Measurements from ENCODE around the gene ELMO1.

Gene ELMO1

GRCh38 chr7:37290731-37291130, 157.9 kb downstream of the ELMO1 start:
- DNase-seq, result no peak

GRCh38 chr7:37289781-37290180, 158.9 kb downstream of the ELMO1 start:
- DNase-seq, result no peak

- no peak for DNase-seq
Measured at GRCh38 chr7:37289367-37289766, 159.3 kb downstream of the ELMO1 start.

- no peak for DNase-seq
Measured at GRCh38 chr7:37287131-37287855, 161.4 kb downstream of the ELMO1 start.

- DNase-seq, result no peak
Measured at GRCh38 chr7:37286454-37286832, 162.2 kb downstream of the ELMO1 start.

GRCh38 chr7:37285706-37286453, 162.8 kb downstream of the ELMO1 start:
- no peak for DNase-seq

GRCh38 chr7:37284805-37285231, 163.8 kb downstream of the ELMO1 start:
- no peak for DNase-seq

GRCh38 chr7:37284285-37284684, 164.4 kb downstream of the ELMO1 start:
- DNase-seq, result no peak

GRCh38 chr7:37283716-37284115, 164.9 kb downstream of the ELMO1 start:
- no peak for DNase-seq

- DNase-seq, result no peak
Measured at GRCh38 chr7:37282927-37283326, 165.7 kb downstream of the ELMO1 start.

- DNase-seq, result no peak
Measured at GRCh38 chr7:37282093-37282444, 166.6 kb downstream of the ELMO1 start.

- DNase-seq, result no peak
Measured at GRCh38 chr7:37281368-37282092, 167.1 kb downstream of the ELMO1 start.

GRCh38 chr7:37277513-37277912, 171.2 kb downstream of the ELMO1 start:
- DNase-seq, result no peak

GRCh38 chr7:37275078-37275710, 173.5 kb downstream of the ELMO1 start:
- no peak for DNase-seq

- no peak for DNase-seq
Measured at GRCh38 chr7:37273891-37274290, 174.8 kb downstream of the ELMO1 start.

- DNase-seq, result no peak
Measured at GRCh38 chr7:37269711-37270508, 178.8 kb downstream of the ELMO1 start.

- DNase-seq, result no peak
Measured at GRCh38 chr7:37267251-37267650, 181.4 kb downstream of the ELMO1 start.

- no peak for DNase-seq
Measured at GRCh38 chr7:37265876-37266275, 182.8 kb downstream of the ELMO1 start.

- DNase-seq, result no peak
Measured at GRCh38 chr7:37265006-37265405, 183.7 kb downstream of the ELMO1 start.

- DNase-seq, result no peak
Measured at GRCh38 chr7:37262181-37262580, 186.5 kb downstream of the ELMO1 start.

- DNase-seq, result no peak
Measured at GRCh38 chr7:37259319-37259821, 189.3 kb downstream of the ELMO1 start.

GRCh38 chr7:37256631-37257030, 192.0 kb downstream of the ELMO1 start:
- no peak for DNase-seq
